SK-N-SH treated with all-trans-retinoic acid at 6 μM for 48 hours (cell line): ENCODE measurements around the gene RAC3.

Experiments
- ATAC-seq: fragments of 200-7000 bp; cut with Tn5 transposase; 3 replicates; pipeline ENCODE4 v1.9.1; 2020; ENCODE audit warnings: mild to moderate bottlenecking, moderate library complexity
- ARNTL ChIP-seq: fragments of 450-650 bp; formaldehyde crosslinking; IDR thresholded peaks from 2 replicates; pipeline ENCODE4 v1.5.0; 2020; ENCODE audit warnings: low read depth, mild to moderate bottlenecking, moderate library complexity, borderline replicate concordance
- BACH2 ChIP-seq: fragments of 250-450 bp; sonication (Bioruptor Pico); IDR thresholded peaks from 2 replicates; pipeline ENCODE4 v1.9.0; 2021; ENCODE audit warnings: mild to moderate bottlenecking, borderline replicate concordance
- CREB5 ChIP-seq: fragments of 250-450 bp; sonication (Bioruptor Pico); IDR thresholded peaks from 2 replicates; pipeline ENCODE4 v1.5.1; 2020; ENCODE audit warnings: low read depth, mild to moderate bottlenecking, moderate library complexity
- CSDC2 ChIP-seq: fragments of 250-450 bp; sonication (Bioruptor Pico); IDR thresholded peaks from 2 replicates; pipeline ENCODE4 v1.5.0; 2020; ENCODE audit warnings: mild to moderate bottlenecking, moderate library complexity
- ESRRG ChIP-seq: fragments of 250-450 bp; sonication (Bioruptor Pico); IDR thresholded peaks from 2 replicates; pipeline ENCODE4 v1.6.1; 2021; ENCODE audit warnings: mild to moderate bottlenecking
- GLIS3 ChIP-seq: fragments of 250-450 bp; sonication (Bioruptor Pico); IDR thresholded peaks from 2 replicates; pipeline ENCODE4 v1.5.0; 2020; ENCODE audit warnings: mild to moderate bottlenecking, moderate library complexity
- ISL1 ChIP-seq: fragments of 250-450 bp; sonication (Bioruptor Pico); IDR thresholded peaks from 2 replicates; pipeline ENCODE4 v2.1.2; 2022; ENCODE audit warnings: mild to moderate bottlenecking, moderate library complexity
- OSR1 ChIP-seq: fragments of 250-450 bp; sonication (Bioruptor Pico); IDR thresholded peaks from 2 replicates; pipeline ENCODE4 v1.8.0; 2022; ENCODE audit warnings: moderate library complexity, mild to moderate bottlenecking, inconsistent platforms
- PATZ1 ChIP-seq: fragments of 250-450 bp; sonication (Bioruptor Pico); IDR thresholded peaks from 2 replicates; pipeline ENCODE4 v1.8.0; 2020; ENCODE audit warnings: mild to moderate bottlenecking, moderate library complexity, borderline replicate concordance
- POU6F1 ChIP-seq: fragments of 250-450 bp; sonication (Bioruptor Pico); IDR thresholded peaks from 2 replicates; pipeline ENCODE4 v1.8.0; 2021; ENCODE audit warnings: low read depth, mild to moderate bottlenecking, moderate library complexity, borderline replicate concordance
- PPARA ChIP-seq: fragments of 250-450 bp; sonication (Bioruptor Pico); IDR thresholded peaks from 2 replicates; pipeline ENCODE4 v1.5.0; 2020; ENCODE audit warnings: mild to moderate bottlenecking, borderline replicate concordance
- RARB ChIP-seq: fragments of 250-450 bp; sonication (Bioruptor Pico); IDR thresholded peaks from 2 replicates; pipeline ENCODE4 v1.8.0; 2021; ENCODE audit warnings: mild to moderate bottlenecking, moderate library complexity
- SNAI2 ChIP-seq: fragments of 250-450 bp; sonication (Bioruptor Pico); IDR thresholded peaks from 2 replicates; pipeline ENCODE4 v1.5.0; 2020; ENCODE audit warnings: mild to moderate bottlenecking, moderate library complexity
- TOX ChIP-seq: fragments of 250-450 bp; sonication (Bioruptor Pico); IDR thresholded peaks from 2 replicates; pipeline ENCODE4 v1.8.0; 2021; ENCODE audit warnings: mild to moderate bottlenecking, moderate library complexity, borderline replicate concordance
- TSHZ2 ChIP-seq: fragments of 250-450 bp; sonication (Bioruptor Pico); IDR thresholded peaks from 2 replicates; pipeline ENCODE4 v1.5.0; 2020; ENCODE audit warnings: mild to moderate bottlenecking, moderate library complexity
- ZC3H10 ChIP-seq: fragments of 250-450 bp; sonication (Bioruptor Pico); IDR thresholded peaks from 2 replicates; pipeline ENCODE4 v1.5.1; 2021; ENCODE audit warnings: mild to moderate bottlenecking, moderate library complexity
- ZFP3 ChIP-seq: fragments of 250-450 bp; sonication (Bioruptor Pico); IDR thresholded peaks from 2 replicates; pipeline ENCODE4 v1.5.0; 2020; ENCODE audit warnings: mild to moderate bottlenecking, moderate library complexity
- ZFP30 ChIP-seq: fragments of 450-650 bp; formaldehyde crosslinking; IDR thresholded peaks from 2 replicates; pipeline ENCODE4 v1.5.0; 2022; ENCODE audit warnings: mild to moderate bottlenecking, moderate library complexity
- ZNF565 ChIP-seq: fragments of 450-650 bp; formaldehyde crosslinking; conservative IDR thresholded peaks from 2 replicates; pipeline ENCODE4 v1.5.0; 2020; ENCODE audit warnings: low read depth, mild to moderate bottlenecking, moderate library complexity
- ZNF70 ChIP-seq: fragments of 450-650 bp; formaldehyde crosslinking; IDR thresholded peaks from 2 replicates; pipeline ENCODE4 v1.5.0; 2020; ENCODE audit warnings: mild to moderate bottlenecking, moderate library complexity
- ZNF8 ChIP-seq: fragments of 450-650 bp; formaldehyde crosslinking; IDR thresholded peaks from 2 replicates; pipeline ENCODE4 v1.5.0; 2020; ENCODE audit warnings: mild to moderate bottlenecking, moderate library complexity

RAC3 gene

GRCh38 chr17:82055965-82056728 lies 24.7 kb downstream of the RAC3 start:
- ATAC-seq: no peak
- TF ChIP-seq ZC3H10: no peak
- TF ChIP-seq GLIS3 (CRISPR knock-in tag): no peak
- no peak for TF ChIP-seq PATZ1 (CRISPR knock-in tag)
- TF ChIP-seq ISL1 (CRISPR knock-in tag): no peak
- TF ChIP-seq ARNTL: no peak
- no peak for TF ChIP-seq RARB (CRISPR knock-in tag)
- TF ChIP-seq ZFP30: no peak
- TF ChIP-seq PPARA (CRISPR knock-in tag): no peak
- no peak for TF ChIP-seq ZFP3
- no peak for TF ChIP-seq POU6F1 (CRISPR knock-in tag)
- TF ChIP-seq BACH2 (CRISPR knock-in tag): no peak
- no peak for TF ChIP-seq TSHZ2 (CRISPR knock-in tag)

GRCh38 chr17:82056729-82057621 lies 25.5 kb downstream of the RAC3 start:
- no peak for ATAC-seq
- TF ChIP-seq RARB (CRISPR knock-in tag) (no peak), ZNF8 (no peak), ZFP3 (no peak), ZC3H10 (no peak), ZNF565 (CRISPR knock-in tag) (no peak), GLIS3 (CRISPR knock-in tag) (no peak), BACH2 (CRISPR knock-in tag) (no peak), CREB5 (CRISPR knock-in tag) (no peak), POU6F1 (CRISPR knock-in tag) (no peak), ARNTL (no peak), TOX (no peak), PATZ1 (CRISPR knock-in tag) (no peak), ESRRG (CRISPR knock-in tag) (no peak), ZNF70 (CRISPR knock-in tag) (no peak), OSR1 (CRISPR knock-in tag) (no peak), ISL1 (CRISPR knock-in tag) (no peak), CSDC2 (CRISPR knock-in tag) (no peak), SNAI2 (no peak)
